Kidney capillary endothelial cell (primary cell): ENCODE data around the gene FAM193A.
"Not testable (repeated sequence)": the region's sequence is repeated elsewhere in the genome, so short reads cannot be mapped to it uniquely, and the experiment has no call there.

Source experiments
- DNase-seq: peaks from one replicate; pipeline ENCODE4 v3.0.0-alpha.2; 2018; ENCODE audit warnings: low spot score

The FAM193A gene

GRCh38 chr4:2728221-2728620 is 191.8 kb downstream of the FAM193A start:
- no peak for DNase-seq

- DNase-seq, result no peak
Measured at GRCh38 chr4:2728806-2729532, 192.5 kb downstream of the FAM193A start.

GRCh38 chr4:2729533-2729875 is 193.1 kb downstream of the FAM193A start:
- DNase-seq, result no peak

- DNase-seq, result no peak
Measured at GRCh38 chr4:2731907-2732317, 195.5 kb downstream of the FAM193A start.

GRCh38 chr4:2732526-2732925 is 196.1 kb downstream of the FAM193A start:
- DNase-seq, result no peak

- DNase-seq, result no peak
Measured at GRCh38 chr4:2733001-2733843, 196.8 kb downstream of the FAM193A start.

- DNase-seq, result no peak
Measured at GRCh38 chr4:2733844-2734574, 197.6 kb downstream of the FAM193A start.

GRCh38 chr4:2734612-2735011 is 198.2 kb downstream of the FAM193A start:
- no peak for DNase-seq

- no peak for DNase-seq
Measured at GRCh38 chr4:2735869-2736268, 199.4 kb downstream of the FAM193A start.

- DNase-seq, result not testable (repeated sequence)
Measured at GRCh38 chr4:2738296-2738695, 201.8 kb downstream of the FAM193A start.

- no peak for DNase-seq
Measured at GRCh38 chr4:2741626-2742025, 205.2 kb downstream of the FAM193A start.

GRCh38 chr4:2742081-2742822 is 205.8 kb downstream of the FAM193A start:
- no peak for DNase-seq

- DNase-seq, result no peak
Measured at GRCh38 chr4:2742823-2743517, 206.5 kb downstream of the FAM193A start.

GRCh38 chr4:2743518-2744445 is 207.3 kb downstream of the FAM193A start:
- DNase-seq, result no peak

GRCh38 chr4:2744576-2745270 is 208.3 kb downstream of the FAM193A start:
- DNase-seq, result no peak

- DNase-seq, result no peak
Measured at GRCh38 chr4:2745516-2745915, 209.1 kb downstream of the FAM193A start.

- DNase-seq, result peak; percentile 85
Measured at GRCh38 chr4:2745981-2746806, 209.7 kb downstream of the FAM193A start.

- DNase-seq, result no peak
Measured at GRCh38 chr4:2746891-2747695, 210.6 kb downstream of the FAM193A start.
